EH (cell line): Measurements from ENCODE around the gene METTL22.

Experiments used
- DNase-seq: peaks from one replicate; pipeline ENCODE4 v3.0.0-alpha.2; 2015; ENCODE audit warnings: low read depth

The METTL22 gene

DNA sequence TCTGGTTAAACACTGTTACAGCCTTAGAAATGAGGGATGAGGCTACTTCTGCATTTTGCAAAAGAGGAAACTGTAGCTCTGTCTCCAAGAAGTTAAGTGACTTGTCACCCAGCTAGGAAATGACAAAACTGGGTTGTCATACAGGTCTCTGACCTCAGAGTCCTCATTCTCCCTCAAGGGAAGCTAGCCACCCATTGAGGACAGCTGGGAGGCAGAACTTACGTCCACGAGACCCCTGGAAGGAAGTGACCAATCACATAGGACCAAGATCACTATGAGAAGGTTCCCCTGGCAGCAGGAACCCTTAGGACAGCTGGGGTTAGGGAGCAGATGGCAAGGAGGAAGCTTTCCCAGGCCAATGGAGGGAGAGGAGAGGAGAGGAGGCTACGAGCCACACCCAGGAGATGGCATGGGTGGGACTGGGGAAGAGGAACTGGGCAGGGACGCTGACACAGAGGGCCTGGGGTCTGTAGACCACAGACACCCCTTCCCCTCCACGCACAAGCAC, 11.2 kb downstream of the METTL22 start:
- no peak for DNase-seq

DNA sequence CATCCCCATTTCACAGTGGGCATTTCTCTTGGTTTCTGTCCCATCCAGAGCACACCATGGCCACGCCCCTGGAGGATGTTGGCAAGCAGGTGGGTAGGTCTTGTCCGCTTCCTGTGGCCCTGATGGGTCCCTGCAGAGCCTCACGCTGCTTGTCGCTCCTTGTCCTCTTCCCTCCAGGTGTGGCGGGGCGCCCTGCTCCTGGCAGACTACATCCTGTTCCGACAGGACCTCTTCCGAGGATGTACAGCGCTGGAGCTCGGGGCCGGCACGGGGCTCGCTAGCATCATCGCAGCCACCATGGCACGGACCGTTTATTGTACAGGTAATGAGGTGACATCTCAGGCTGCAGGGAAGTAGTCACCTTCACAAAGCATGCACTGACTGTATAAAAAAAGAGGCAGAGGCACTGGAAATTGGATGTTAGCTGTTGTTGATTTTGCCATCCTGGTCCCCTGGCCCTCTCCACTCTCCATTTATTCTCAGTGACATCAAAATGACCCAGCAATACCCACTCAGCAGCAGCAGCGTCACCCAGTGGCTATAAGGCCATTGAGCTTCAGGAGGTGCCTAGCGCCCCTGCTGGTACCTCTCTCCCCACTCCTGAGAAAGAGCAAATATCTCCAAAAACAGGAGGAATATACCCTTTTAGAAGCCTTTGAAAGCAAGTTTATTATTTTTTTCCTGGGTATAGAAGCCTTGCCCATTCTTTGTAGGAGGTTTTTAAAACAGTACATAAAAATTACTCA, 13.7 kb downstream of the METTL22 start:
- peak; percentile 8 for DNase-seq

DNA sequence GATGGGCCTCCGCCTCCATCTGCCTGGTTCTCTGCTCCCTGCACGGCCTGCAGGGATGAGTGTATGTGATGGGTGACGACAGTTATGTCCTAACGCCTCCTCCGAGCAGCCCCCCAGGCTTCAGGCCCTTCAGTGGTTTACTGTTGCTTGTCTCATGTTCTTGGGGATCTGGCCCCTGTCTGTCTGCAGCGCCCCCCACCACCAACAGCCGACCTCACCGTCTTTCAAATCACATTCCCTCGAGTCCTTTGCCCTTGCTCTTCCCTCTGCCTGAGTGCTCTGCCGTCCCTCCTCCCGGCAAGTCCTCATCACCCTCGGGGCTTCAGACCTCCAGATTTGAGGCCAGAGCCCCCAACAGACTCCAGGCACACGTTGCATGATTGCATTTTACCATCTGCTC, 18.2 kb downstream of the METTL22 start:
- no peak for DNase-seq

DNA sequence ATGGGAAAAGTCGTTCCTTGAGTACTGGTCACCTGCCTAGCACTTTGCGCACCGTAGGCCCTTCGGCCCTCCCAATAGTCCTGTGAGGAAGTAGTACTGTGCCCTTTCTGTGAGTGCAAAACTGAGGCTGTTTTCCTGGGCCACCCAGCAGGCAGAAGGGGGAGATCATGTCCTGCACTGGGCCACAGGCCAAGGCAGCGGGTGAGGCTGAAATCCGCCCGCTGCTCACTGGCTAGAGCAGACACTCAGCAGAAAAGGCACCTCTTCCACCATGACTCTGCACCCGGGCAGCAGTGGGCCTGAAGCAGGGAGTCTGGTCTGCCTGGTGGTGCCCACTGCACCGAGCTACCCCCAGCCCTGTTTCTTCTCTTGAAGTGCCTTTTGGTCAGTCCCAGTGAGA, 20.2 kb downstream of the METTL22 start:
- DNase-seq: no peak

DNA sequence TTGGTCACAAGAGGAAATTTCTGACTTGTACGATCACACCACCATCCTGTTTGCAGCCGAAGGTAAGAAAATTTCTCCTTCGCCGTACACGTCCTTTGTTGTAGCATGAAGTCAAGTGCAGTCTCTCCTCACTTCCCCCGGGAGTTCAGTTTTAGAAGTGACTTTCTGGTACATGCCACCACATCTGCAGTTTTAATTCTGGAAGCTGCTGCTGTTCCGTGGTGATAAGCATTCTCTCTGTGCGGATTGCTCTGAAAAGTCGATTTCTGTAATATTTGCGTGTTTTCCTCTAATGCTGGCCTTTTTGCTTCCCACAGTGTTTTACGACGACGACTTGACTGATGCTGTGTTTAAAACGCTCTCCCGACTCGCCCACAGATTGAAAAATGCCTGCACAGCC, 20.6 kb downstream of the METTL22 start:
- DNase-seq: no peak

DNA sequence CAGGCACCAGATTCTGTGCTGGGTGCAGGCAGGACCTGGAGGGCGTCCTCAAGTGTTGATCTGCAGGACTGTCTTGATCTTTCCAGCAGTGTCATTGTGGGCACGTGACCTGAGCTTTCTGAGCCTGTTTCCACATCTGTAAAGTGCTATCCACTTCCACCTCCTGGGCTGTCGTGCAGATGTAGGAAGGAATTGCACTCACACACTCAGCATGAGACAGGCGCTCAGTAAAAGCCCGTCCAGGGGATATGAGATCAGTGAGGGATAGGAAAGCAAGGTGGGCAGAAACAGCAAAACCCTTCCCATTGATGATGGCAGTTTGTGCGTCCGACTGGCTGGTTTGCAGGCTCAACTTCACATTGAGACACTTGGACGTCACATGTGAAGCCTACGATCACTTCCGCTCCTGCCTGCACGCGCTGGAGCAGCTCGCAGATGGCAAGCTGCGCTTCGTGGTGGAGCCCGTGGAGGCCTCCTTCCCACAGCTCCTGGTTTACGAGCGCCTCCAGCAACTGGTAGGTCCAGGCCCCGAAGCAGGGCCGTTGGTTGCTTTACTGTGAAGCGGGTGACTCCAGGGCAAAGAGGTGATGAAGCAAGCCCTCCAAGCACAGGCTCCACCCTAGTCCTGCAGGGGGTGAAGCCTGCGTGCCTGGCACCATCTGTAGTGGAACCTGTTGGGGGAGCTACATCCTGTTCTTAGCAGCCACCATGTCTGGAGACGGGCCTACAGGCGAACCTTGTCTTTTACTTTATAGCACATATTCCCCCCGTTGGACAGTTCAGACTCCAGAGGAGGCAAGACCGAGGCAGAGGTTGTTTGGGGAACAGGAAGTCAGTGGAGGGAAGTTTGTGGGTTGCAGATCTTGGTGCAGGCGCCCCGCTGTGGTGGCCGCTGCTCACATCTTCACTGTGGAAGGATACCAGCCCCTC, 23.0 kb downstream of the METTL22 start:
- no peak for DNase-seq

DNA sequence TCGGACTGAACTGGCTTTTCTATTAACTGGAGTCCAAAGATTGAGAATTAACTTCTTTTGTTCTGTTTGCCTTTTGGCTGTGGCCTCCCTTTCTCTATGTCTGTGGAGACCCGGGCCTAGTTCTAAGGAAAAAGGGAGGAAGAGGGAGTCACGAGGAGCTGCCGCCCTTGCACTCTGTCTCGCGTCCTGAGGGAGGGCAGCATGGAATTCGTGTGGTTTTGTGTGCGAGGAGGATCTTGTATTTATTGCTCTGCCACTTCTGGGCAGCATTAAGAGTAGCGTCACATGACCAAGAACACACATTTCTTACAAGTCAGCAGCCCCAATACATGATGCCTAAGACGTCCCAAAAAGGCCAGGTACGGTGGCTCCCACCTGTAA, 23.6 kb downstream of the METTL22 start:
- no peak for DNase-seq

DNA sequence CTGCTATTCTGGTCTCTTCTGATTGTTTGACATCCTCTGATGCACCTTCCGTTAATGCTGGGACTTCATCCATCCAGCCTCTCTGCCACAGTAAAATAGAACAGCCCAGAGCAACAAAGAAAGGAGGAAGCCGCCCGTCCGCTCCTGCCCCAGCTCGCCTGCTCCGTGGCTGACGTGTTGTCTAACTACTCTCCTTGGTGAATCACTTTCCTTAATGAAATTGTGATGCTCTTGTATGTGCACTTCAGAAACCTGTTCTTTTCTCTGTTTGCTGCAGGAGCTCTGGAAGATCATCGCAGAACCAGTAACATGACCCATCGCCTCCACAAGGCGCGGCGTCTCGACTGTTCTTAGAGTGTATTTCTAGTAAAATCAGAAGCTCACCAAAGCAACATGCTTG, 24.3 kb downstream of the METTL22 start:
- DNase-seq: no peak

DNA sequence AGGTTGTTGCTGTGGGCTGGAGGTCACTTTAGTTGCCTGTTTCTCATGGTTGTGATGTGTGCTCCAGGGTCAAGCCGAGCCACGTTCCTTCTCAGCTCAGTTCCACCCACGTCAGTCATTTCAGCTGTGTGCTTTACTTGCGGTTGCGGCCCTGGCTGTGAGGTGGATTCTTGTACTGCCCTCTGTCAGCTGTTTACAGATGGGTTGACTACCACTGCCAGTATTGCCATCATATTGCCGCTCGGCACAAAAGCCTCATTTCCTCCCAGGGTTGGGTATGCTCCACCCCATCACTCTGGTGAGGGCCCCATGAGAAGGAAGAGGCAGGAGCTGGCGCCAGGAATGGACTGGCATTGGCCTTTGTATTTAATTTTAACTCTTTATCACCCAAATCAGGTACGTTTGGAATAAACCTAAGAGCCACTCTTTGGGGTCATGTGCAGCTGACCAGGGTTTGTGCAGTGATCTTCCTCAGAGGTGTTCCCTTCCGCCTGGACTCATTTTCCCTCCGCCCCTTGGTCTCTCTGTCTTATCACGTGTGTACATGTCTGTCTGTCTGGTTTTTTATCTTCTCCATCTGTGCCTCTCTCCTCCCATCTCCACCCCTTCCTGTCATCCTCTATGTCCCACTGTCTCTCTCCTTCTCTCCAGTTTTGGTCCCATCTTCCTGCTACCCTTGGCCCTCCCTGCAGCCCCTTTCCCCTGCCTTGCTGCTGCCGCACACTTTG, 25.0 kb downstream of the METTL22 start:
- no peak for DNase-seq

DNA sequence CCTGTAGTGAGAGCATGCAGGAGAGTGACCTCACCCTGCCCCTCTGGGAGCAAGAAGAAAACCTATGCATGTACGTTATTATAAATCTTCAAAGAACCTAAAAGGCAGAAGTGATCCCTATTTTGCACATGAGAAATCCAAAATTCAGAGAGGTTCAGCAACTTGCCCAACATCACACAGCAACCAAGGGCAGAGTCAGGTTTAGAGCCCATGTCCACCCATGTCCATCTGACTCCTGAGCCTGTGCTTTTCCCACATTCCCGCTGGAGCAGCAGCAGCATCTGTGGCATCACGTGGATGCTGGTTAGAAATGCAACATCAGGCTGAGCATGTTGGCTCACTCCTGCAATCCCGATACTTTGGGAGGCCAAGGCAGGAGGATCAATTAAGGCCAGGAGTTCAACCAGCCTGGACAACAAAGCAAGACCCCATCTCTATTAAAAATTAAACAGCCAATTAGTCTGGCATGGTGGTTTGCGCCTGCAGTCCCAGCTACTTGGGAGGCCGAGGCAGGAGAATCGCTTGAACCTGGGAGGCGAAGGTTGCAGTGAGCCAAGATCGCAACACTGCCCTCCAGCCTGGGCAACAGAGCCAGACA, 26.3 kb downstream of the METTL22 start:
- DNase-seq: no peak

DNA sequence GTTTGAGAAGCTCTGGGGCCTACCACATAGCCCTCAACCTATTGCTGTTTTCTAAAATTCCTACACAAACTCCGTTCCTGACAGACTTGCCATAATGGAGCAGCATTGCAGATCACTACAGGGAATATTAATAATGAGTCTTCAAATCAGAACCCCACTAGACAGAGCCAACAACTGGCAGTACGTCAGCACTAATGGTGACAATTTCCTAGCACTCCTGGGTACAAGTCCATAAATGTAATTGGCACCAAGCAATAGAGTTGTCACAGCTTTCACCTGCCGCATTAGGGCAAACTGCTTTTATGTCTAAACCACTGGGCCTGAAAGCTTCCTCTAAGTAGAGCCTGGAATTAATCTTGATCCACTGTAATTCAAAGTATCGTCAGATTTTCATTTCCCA, 27.4 kb downstream of the METTL22 start:
- no peak for DNase-seq

DNA sequence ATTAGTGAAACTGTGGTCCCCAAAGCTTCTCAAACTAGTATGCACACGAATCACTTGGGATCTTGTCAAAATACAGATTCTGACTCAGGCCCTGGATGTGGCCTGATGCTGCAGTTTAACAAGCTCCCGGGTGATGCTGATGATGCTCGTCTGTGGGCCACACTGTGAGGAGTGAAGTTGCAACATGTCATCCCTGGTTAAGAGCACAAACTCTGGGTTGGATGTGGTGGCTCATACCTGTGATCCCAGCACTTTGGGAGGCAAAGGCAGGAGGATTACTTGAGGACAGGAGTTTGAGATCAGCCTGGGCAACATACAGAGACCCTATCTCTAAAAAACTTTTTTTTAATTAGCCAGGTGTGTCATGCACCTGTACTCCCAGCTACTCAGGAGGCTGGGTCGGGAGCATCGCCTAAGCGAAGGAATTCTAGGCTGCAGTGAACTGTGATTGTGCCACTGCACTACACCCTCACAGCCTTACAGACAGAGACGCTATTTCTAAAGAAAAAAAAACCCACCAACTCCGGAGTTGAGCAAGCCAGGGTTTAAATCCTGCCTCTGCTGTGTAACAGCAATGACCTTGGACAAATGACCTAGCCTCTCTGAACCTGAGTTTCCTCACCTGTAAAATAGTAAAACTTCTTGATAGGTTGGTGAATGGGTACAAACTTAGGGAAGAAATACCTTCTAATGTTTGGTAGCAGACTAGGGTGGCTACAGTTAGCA, 28.5 kb downstream of the METTL22 start:
- no peak for DNase-seq

DNA sequence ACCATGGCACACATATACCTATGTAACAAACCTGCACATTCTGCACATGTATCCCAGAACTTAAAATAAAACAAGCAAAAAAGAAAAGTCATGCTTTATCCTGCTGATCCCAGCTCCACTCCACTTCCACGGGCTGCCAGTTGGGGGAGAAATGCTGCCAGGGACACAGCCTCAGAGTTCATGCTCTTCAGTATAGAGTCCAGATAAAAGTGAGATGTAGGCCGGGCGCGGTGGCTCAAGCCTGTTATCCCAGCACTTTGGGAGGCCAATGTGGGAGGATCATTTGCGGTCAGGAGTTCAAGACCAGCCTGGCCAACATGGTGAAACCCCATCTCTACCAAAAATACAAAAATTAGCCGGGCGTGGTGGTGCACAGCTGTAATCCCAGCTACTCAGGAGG, 30.5 kb downstream of the METTL22 start:
- peak; percentile 24 for DNase-seq

DNA sequence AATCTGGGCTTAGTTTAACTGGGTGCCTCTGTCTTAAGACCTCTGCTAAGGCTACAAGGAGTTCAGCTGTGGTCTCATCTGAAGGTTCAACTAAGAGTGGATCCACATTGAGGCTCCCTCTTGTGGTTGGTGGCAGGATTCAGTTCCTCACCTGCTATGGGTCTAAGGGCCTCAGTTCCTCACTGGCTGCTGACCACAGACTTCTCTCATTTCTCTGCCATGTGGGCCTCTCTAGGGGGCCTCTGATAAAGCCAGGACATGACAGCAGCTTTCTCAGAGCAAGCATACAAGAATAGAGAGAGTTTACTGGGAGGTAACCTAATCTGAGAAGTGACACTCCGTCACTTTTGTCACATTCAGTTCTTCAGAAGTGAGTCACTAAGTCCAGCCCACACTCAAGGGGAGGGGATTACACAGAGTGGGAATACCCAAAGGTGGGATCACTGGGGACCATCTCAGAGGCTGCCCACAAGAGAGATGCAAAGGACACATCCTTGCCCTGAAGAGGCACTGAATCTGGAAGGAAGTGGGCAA, 33.8 kb downstream of the METTL22 start:
- DNase-seq: peak; percentile 51

DNA sequence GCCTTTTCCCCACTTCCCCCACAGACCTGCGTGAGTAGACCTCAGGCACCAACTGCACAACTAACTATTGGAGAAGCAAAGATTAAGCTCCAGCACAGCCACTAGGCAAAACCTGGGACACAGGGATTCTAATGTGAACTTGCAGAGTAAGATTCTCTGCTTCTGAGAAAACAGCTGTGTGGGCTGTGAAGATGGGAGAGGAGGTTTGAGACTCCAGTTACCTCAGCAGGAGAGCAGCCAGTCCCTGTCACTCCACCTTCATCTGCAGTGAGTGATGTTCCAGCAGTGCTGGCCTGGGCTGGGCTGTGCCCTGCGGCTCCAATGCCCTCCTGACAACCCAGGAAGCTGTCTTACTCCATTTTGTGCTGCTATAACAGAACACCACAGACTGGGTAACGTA, 34.9 kb downstream of the METTL22 start:
- no peak for DNase-seq

DNA sequence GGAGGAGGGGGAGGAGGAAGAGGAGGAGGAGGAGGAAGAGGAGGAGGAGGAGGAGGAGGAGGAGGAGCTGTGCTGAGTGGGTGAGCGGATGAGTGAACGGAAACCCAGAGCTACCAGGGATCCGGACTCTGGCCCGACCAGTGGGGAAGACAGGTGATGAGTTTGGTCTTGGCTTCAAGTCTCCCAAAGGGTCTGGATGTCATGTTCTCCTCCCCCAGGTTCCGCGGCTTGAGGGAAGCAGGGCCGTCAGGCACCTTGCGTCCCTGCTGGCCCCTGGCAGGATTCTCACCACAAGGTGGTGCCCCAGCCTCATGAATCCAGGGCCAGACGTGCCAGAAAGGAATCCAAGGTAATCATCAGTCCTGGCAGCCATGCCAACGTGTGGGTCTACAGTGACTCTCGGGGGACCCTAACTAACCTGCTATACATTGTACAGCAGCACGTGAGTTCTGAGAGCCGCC, 39.4 kb downstream of the METTL22 start:
- peak; percentile 58 for DNase-seq

DNA sequence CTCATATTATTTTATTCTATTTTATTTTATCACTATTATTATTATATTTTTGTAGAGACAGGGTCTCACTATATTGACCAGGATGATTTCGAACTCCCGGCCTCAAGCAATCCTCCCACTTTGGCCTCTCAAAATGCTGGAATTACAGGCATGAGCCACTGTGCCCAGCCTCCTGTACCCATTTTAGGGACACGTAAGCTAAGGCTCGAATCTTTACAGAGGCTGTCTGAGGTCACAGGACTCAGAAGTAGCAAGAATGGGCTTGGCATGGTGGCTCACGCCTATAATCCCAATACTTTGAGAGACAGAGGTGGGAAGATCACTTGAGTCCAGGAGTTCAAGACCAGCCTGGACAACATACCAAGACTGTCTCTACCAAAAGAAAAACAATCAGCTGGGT, 40.2 kb downstream of the METTL22 start:
- DNase-seq: no peak

DNA sequence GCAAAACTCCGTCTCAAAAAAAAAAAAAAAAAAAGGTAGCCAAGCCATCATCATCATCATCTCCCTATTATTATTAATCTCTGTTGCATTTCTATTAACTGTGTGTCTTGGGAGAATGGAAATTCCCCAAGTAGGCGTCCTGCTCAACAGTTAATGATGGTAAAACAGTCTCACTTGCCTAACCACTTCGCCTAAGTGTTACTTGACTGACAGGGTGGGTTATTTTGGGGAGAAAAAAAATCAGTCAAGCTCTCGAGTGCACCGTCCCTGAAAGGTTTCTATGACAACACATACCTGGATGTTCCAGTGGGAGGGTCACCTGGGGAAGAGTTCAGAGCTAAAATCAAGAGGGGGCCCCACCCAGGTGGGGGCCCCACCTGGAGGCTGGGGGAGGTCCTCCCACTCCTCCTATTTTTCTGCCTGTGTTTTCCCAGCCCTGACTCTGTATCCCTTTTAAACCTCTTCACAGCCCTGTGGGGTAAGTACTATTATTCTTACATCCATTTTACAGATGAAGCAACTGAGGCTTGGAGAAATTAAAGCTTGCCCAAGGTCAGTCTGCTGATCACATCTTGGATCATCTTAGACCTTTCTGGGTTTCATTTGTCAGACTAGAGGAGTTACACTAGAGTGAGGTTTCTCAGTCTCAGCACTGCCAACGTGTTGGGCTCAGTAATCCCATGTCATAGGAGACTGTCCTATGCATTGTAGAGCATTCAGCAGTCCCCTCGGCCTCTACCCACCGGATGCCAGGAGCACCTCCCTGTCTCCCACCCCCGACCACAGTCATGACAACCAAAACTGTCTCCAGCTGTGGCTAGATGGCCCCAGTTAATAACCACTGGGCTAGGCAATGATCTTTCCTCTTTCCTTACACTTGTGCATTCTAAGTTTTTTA, 41.9 kb downstream of the METTL22 start:
- no peak for DNase-seq

DNA sequence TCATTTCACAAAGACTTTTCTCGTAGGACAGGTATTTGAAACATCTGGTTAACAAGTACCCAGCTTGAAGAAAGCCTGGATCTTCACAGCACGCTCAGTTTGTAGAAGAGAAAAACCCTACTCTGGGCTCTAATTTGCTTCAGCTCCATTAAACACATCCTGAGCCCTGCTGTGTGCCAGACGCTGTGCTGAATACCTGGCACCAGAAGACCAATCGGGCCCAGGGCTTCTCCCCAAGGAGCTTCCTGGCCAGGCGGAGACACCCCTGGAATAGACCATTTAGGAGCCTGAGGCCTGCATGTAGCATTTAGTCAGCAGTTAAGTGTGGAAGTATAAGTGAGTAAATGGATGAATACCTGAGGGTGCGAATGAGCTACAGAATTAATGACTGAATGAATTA, 44.0 kb downstream of the METTL22 start:
- DNase-seq: no peak

DNA sequence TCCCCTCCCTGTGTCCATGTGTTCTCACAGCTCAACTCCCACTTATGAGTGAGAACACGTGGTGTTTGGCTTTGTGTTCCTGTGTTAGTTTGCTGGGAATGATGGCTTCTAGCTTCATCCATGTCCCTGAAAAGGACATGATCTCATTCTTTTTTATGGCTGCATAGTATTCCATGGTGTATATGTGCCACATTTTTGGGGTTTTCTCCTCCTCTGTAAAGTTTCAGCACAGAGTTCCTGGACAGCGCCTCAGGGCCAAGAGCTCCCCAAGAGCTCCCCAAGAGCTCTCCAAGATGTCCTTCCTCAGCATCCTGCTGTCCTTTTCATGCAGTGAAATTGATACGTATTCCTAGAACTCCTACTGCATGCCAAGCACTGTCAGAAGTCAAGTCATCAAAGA, 46.0 kb downstream of the METTL22 start:
- no peak for DNase-seq
